NOMO-1 (cell line): ENCODE results near the gene FARSB.
"Not testable (repeated sequence)": the region's sequence is repeated elsewhere in the genome, so short reads cannot be mapped to it uniquely, and the experiment has no call there.

Experiments
- DNase-seq, 2 experiments: peaks; one replicate each; lab custom pipeline; 2025; ENCODE audit not compliant: unreplicated experiment in 2 of 2; lab: John Stamatoyannopoulos, UW

The FARSB gene

GRCh38 chr2:222609381-222609780 lies 46.5 kb downstream of the FARSB start:
- DNase-seq: peak; percentile 36 to 47

- DNase-seq: no peak
Measured at GRCh38 chr2:222608081-222608480, 47.8 kb downstream of the FARSB start.

DNA sequence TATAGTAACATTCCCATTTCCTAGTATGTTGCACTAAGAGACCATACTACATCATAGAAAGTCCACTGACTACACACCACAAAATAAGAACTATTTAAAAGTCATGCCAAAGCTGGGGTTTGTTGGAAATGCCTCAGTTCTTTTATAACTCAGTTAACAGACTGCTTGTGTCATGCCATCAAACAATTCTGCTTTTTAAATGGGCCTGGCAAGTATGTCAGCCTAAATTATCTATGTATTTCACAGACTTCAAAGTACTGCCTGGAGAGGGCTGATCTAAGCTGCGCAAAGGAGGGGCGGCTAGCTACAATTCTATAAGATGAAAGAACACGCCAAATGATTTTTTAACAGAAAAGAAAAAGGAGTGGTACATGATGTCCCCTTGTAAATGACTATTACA lies 49.6 kb downstream of the FARSB start:
- DNase-seq: no peak

DNA sequence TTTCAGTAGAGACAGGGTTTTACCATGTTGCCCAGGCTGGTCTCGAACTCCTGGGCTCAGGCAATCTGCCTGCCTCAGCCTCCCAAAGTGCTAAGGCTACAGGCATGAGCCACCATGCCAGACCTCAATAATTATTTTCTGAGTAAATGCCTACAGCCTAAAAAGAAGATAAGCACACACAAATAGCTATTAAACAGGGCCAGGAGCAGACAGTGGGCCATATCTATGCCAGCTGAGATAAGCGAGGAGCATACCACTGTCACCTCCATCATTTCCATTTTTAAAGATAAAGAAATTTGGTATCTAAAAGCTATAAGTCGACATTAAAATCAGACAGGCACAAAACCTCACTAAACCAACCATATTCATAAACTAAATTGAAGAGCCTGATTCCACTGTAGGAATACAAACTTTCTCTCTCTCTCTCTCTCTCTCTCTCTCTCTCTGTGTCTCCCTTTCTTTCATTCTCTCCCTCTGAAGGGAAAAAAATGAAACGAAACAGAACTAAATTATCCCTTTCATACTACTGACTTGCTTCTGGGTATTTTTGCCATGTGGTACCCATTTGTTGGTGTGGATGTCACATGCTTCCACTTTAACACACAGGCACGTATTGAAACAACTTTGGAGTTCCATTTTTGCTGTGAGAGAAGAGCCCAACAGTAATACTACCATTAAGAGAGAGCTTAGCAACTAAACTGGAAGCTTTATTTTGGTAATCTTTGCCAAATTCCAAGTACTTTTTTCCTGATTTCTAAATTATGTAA lies 51.0 kb downstream of the FARSB start:
- no peak for DNase-seq

- no peak for DNase-seq
Measured at GRCh38 chr2:222603501-222603900, 52.4 kb downstream of the FARSB start.

DNA sequence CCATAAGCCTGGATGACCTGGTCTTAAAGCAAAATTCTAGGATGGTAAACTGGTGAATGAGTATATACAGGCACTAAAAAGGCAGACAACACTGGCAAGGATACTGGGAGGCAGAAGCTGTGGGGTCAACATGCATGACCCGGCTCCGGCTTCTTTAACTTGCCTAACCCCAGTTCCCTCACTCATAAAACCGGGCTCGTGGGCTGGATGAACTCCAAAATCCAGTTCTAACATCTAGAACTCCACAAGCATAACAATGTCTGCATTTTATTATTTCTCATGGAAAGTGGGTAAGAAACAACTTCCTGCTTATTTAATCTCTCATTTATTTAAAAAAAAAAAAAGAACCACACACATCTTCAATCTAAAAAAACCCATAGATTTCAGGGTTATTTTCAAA lies 57.3 kb downstream of the FARSB start:
- no peak for DNase-seq

- DNase-seq: no peak
Measured at GRCh38 chr2:222595581-222595980, 60.3 kb downstream of the FARSB start.

DNA sequence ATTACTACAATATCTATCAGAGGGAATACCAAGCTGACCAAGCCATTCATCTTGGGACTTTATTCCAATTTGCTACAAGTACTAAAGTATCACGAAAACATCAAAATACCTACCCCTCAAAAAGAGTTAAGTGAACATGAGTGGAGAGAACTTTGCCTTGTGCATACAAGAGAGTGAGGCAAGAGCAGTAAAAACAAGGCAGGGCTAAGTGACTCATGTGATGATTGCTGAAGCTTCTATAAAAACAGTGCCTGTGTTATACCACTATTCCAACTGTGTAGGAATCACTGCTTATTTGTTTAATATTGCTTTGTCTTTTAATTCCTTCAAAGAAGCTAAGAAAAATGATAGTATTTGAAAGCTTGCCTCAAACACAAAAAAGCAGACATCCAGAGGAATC lies 61.2 kb downstream of the FARSB start:
- DNase-seq: no peak

DNA sequence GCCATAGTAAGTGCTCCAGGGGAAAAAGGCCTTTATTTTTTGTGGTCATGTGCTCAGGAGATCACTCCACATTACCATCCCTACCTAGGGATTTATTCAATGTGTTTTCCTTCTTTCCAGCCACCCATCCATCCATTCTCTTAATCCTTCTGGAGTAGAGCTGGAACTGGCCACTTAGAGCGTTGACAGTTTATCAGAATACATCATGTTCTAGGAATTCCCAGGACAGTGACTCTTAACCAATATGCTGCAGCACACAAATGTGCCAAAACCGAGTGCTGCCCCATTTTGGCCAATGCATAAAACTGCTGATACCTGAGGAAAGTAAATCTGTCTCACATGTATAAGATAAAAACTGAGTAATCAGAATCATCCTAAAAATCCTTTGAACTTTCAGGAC lies 63.7 kb downstream of the FARSB start:
- no peak for DNase-seq

DNA sequence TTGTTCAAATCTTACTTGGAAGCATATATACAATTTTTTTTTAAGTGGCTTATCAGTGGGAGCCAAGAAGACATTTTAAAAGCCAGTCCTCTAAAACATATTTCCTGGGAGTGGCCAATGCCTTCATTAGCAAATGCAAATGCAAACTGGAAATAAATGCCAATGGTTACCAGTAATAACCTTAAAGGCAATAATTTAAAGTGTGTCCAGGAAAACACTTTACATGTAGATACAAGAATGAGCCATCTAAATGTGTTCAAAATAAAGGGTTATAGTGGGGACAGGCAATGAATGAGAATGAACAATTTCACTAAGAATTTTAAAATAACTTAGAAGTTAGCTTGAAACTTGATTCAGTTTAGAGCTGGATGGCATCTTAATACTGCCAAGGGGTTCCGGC lies 64.2 kb downstream of the FARSB start:
- no peak for DNase-seq

- DNase-seq: not testable (repeated sequence)
Measured at GRCh38 chr2:222584589-222584988, 71.3 kb downstream of the FARSB start.

DNA sequence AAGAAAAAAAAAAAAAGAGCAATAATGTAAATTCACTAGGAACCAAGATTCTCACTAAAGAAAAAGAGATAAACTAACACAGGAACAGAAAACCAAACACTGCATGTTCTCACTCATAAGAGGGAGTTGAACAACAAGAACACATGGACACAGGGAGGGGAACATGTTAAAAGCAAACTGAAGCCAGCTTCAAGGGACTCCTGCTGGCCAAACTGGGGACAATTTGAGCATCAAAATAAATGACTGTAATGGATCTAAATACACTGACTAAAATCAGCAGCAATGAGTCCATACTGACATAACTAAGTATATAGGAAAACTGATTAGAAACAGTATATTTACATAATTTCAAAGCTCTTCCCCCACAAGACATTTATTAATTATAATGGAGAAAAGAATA lies 73.0 kb downstream of the FARSB start:
- no peak for DNase-seq

GRCh38 chr2:222577341-222577740 lies 78.6 kb downstream of the FARSB start:
- no peak for DNase-seq

- DNase-seq: no peak
Measured at GRCh38 chr2:222576171-222577081, 79.5 kb downstream of the FARSB start.

GRCh38 chr2:222575618-222576017 lies 80.3 kb downstream of the FARSB start:
- DNase-seq: no peak

GRCh38 chr2:222572751-222573174 lies 83.1 kb downstream of the FARSB start:
- DNase-seq: no peak

DNA sequence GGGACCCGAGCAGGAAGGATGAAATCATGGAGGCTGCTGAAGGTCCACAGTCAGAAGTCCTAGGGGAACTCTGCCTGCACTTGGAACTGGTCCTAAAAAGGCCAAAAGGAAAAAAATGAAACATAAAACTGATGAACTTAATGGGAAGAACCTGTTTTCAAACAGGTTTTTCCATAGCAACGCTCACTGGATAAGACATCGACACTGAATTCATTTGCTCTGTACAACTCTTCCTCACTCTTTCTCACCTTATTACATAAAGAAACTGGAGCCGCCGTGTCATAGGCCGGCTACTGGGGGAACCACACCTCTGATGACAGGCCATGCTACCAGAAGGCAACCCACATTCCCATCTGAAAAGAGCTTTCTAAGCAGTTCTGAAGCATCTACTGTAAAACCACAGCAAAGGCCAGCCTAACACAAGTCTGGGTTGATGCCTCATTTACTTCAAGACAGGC lies 83.6 kb downstream of the FARSB start:
- no peak for DNase-seq

- DNase-seq: no peak
Measured at GRCh38 chr2:222569826-222570225, 86.1 kb downstream of the FARSB start.

DNA sequence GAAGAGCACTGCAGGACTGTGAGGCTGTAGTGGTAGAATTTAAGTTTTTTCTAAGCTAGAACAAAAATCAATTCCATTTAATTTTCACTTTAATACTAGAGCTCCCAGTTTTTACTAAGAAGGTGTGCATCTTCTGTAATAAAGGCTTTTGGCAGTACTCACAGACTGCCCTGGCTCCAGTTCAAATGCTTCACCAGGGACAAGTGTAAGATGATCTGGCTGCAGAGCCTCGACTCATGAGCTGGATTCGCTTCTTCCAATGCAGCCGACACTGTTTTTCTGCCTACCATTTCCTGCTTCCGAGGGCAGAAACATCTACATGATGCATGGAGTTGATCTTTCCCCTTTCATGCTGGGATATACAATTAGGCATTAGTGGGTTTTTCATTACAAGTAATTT lies 87.0 kb downstream of the FARSB start:
- DNase-seq: no peak

DNA sequence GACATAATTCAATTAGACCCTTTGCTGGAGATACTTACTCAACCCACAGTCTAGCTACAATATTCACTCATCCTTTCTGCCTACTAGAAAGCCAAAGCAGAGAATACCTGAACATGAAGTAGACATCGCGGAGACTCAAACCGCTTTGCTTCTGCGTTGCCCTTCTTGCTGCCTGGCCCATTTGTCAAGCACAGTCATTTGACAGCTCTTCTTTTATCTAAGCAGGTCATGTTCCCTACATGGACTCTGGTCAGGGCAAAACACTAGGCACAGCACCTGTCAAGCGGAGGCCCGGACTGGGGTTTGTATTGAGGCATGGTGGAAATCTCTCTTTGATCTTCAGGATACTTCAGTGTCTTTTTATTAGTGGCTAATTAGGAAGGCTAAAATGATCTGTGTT lies 89.7 kb downstream of the FARSB start:
- no peak for DNase-seq

- DNase-seq: no peak
Measured at GRCh38 chr2:222563936-222564335, 92.0 kb downstream of the FARSB start.
